ENCODE data around the gene GATA1. TPM values are rescaled to one million over a fixed set of nuclear protein-coding genes. Genes with fewer than 3 reads are reported as not detected.

The GATA1 gene
- total RNA-seq, 1 donor from 2014 or later = not detected

- intact Hi-C loops (cut with micrococcal nuclease) = no loop called here
Measured at GRCh38 chrX:48839686-48840085, 53.3 kb downstream of the GATA1 start.

Other genes with a start within 250 kb of the GATA1 start
- gene TBC1D25, start 246.9 kb upstream of the GATA1 start, total RNA-seq = 16.9 and 17.9 TPM in 2 replicates
- gene RBM3, start 212.1 kb upstream of the GATA1 start, total RNA-seq = 378 and 389 TPM in 2 replicates
- gene WDR13, start 189.1 kb upstream of the GATA1 start, total RNA-seq = 45.3 and 45.5 TPM in 2 replicates
- 155 and 160 TPM in 2 replicates for gene WAS, start 102.8 kb upstream of the GATA1 start, total RNA-seq
- 27.5 and 29.3 TPM in 2 replicates for gene SUV39H1, start 89.9 kb upstream of the GATA1 start, total RNA-seq
- gene GLOD5, start 24.8 kb upstream of the GATA1 start, total RNA-seq = not detected in 2 replicates
- gene HDAC6, start 15.5 kb downstream of the GATA1 start, total RNA-seq = 87.1 and 92.1 TPM in 2 replicates
- gene ERAS, start 39.9 kb downstream of the GATA1 start, total RNA-seq = not detected in 2 replicates
- 0.20 TPM in 1 of 2 replicates, not detected in the other for gene PCSK1N, start 49.0 kb downstream of the GATA1 start, total RNA-seq
- 46.3 and 48.2 TPM in 2 replicates for gene TIMM17B, start 111.2 kb downstream of the GATA1 start, total RNA-seq
- 77.5 and 77.9 TPM in 2 replicates for gene PQBP1, start 111.3 kb downstream of the GATA1 start, total RNA-seq
- 17.9 and 18.3 TPM in 2 replicates for gene SLC35A2, start 125.1 kb downstream of the GATA1 start, total RNA-seq
- 196 TPM in 2 replicates for gene PIM2, start 132.4 kb downstream of the GATA1 start, total RNA-seq
- gene OTUD5, start 171.0 kb downstream of the GATA1 start, total RNA-seq = 50.2 and 50.9 TPM in 2 replicates
- 3.4 and 4.0 TPM in 2 replicates for gene KCND1, start 185.3 kb downstream of the GATA1 start, total RNA-seq
- gene GRIPAP1, start 215.7 kb downstream of the GATA1 start, total RNA-seq = 85.6 and 94.5 TPM in 2 replicates

Data from T-helper 2 cell treated with Interferon-gamma antibody and Interleukin-4, amounts not matched to agents 100 ng/mL and 5 ng/mL, for 36 hours (primary cell).